Stimulated activated CD4-positive, alpha-beta T cell treated with anti-CD3 and anti-CD28 coated beads, Interleukin-4, amount 100 ng/mL, for 24 hours (primary cell): ENCODE results near the gene KAT7.
"Not testable (repeated sequence)": the region's sequence is repeated elsewhere in the genome, so short reads cannot be mapped to it uniquely, and the experiment has no call there.

ENCODE experiments used
- DNase-seq: peaks from one replicate; pipeline ENCODE4 v3.0.0-alpha.2; 2020

KAT7 gene

GRCh38 chr17:49814781-49815529 is 26.5 kb downstream of the KAT7 start:
- no peak for DNase-seq

GRCh38 chr17:49815761-49816281 is 27.3 kb downstream of the KAT7 start:
- no peak for DNase-seq

- DNase-seq: peak; percentile 26
These were observed 29.5 kb downstream of the KAT7 start for GRCh38 chr17:49817993-49818392.

GRCh38 chr17:49819138-49819537 is 30.7 kb downstream of the KAT7 start:
- DNase-seq: no peak

- DNase-seq: no peak
These were observed 31.2 kb downstream of the KAT7 start for GRCh38 chr17:49819651-49820050.

- no peak for DNase-seq
These were observed 32.3 kb downstream of the KAT7 start for GRCh38 chr17:49820773-49821172.

GRCh38 chr17:49821466-49821865 is 33.0 kb downstream of the KAT7 start:
- no peak for DNase-seq

GRCh38 chr17:49821916-49822315 is 33.4 kb downstream of the KAT7 start:
- no peak for DNase-seq

GRCh38 chr17:49822829-49823228 is 34.3 kb downstream of the KAT7 start:
- no peak for DNase-seq

- no peak for DNase-seq
These were observed 35.1 kb downstream of the KAT7 start for GRCh38 chr17:49823614-49824013.

- no peak for DNase-seq
These were observed 37.2 kb downstream of the KAT7 start for GRCh38 chr17:49825645-49826044.

- DNase-seq: not testable (repeated sequence)
These were observed 39.8 kb downstream of the KAT7 start for GRCh38 chr17:49828325-49828724.

- DNase-seq: no peak
These were observed 40.5 kb downstream of the KAT7 start for GRCh38 chr17:49829026-49829425.

- no peak for DNase-seq
These were observed 42.1 kb downstream of the KAT7 start for GRCh38 chr17:49830605-49831004.

- DNase-seq: no peak
These were observed 44.5 kb downstream of the KAT7 start for GRCh38 chr17:49832840-49833599.

- no peak for DNase-seq
These were observed 45.8 kb downstream of the KAT7 start for GRCh38 chr17:49834118-49834743.

GRCh38 chr17:49835472-49835871 is 47.0 kb downstream of the KAT7 start:
- no peak for DNase-seq

GRCh38 chr17:49836111-49837030 is 47.9 kb downstream of the KAT7 start:
- DNase-seq: no peak

GRCh38 chr17:49839455-49839854 is 51.0 kb downstream of the KAT7 start:
- DNase-seq: no peak

- no peak for DNase-seq
These were observed 53.1 kb downstream of the KAT7 start for GRCh38 chr17:49841548-49841947.

- DNase-seq: no peak
These were observed 53.9 kb downstream of the KAT7 start for GRCh38 chr17:49842371-49842770.

GRCh38 chr17:49842846-49843245 is 54.4 kb downstream of the KAT7 start:
- no peak for DNase-seq
